Epithelial cell of proximal tubule (primary cell): ENCODE measurements around the gene FKBP6. TPM values are rescaled to one million over a fixed set of nuclear protein-coding genes. Genes with fewer than 3 reads are reported as not detected.
"Not testable (repeated sequence)": the region's sequence is repeated elsewhere in the genome, so short reads cannot be mapped to it uniquely, and the experiment has no call there.

Experiments used
- DNase-seq: peaks from one replicate; pipeline ENCODE4 v3.0.0-alpha.2; 2011; ENCODE audit warnings: low read depth
- H3K4me3 ChIP-seq: 2 replicates; pipeline ENCODE4 v1.5.1; 2011; ENCODE audit warnings: low read depth, mild to moderate bottlenecking, low read length
- CTCF ChIP-seq: conservative IDR thresholded peaks from 2 replicates; pipeline ENCODE4 v1.5.1; 2012; ENCODE audit warnings: low read depth, mild to moderate bottlenecking, low read length
- total RNA-seq: library from RNA; depleted of rRNA; stranded (reverse); fragments of >200 nt; gene quantifications from 2 replicates; pipeline ENCODE4 v1.2.3, GENCODE V29; 2015

The FKBP6 gene
- total RNA-seq, 1 donor from 2014 or later, result not detected

GRCh38 chr7:73354821-73355220 is 26.9 kb downstream of the FKBP6 start:
- no peak for DNase-seq
- H3K4me3 ChIP-seq, result no peak overlapping the region
- TF ChIP-seq CTCF, result no peak

- no peak for DNase-seq
- no peak overlapping the region for H3K4me3 ChIP-seq
- no peak for TF ChIP-seq CTCF
These were observed 28.2 kb downstream of the FKBP6 start for GRCh38 chr7:73356159-73356558.

- TF ChIP-seq CTCF, result no peak
- peak overlapping the region; percentile 36 for H3K4me3 ChIP-seq
- DNase-seq, result no peak
These were observed 30.8 kb downstream of the FKBP6 start for GRCh38 chr7:73358590-73359275.

GRCh38 chr7:73359306-73359705 is 31.3 kb downstream of the FKBP6 start:
- no peak for DNase-seq
- no peak overlapping the region for H3K4me3 ChIP-seq
- TF ChIP-seq CTCF, result no peak

- DNase-seq, result no peak
- TF ChIP-seq CTCF, result no peak
- H3K4me3 ChIP-seq, result no peak overlapping the region
These were observed 31.9 kb downstream of the FKBP6 start for GRCh38 chr7:73359746-73360375.

- H3K4me3 ChIP-seq, DNase-seq: not testable (repeated sequence)
These were observed 32.6 kb downstream of the FKBP6 start for GRCh38 chr7:73360590-73360989.

GRCh38 chr7:73363225-73364005 is 35.5 kb downstream of the FKBP6 start:
- H3K4me3 ChIP-seq, result no peak overlapping the region
- TF ChIP-seq CTCF, result no peak
- DNase-seq, result no peak
